GM12878 (cell line): ENCODE measurements around the gene VSTM4.

ENCODE experiments used
- CBX5 ChIP-seq: sonication (generic); IDR thresholded peaks from 2 replicates; pipeline ENCODE4 v1.6.1; 2016; ENCODE audit warnings: low read depth, moderate library complexity, mild to moderate bottlenecking, inconsistent platforms
- CHD4 ChIP-seq: fragments of 200-600 bp; sonication (generic); IDR thresholded peaks from 2 replicates; pipeline ENCODE4 v1.6.1; 2016; ENCODE audit warnings: mild to moderate bottlenecking
- CTCF ChIP-seq, 3 experiments: IDR thresholded peaks in 2 of 3; conservative IDR thresholded peaks in 1 of 3; 2 replicates each; pipeline ENCODE4 v1.5.1; 2011; ENCODE audit warnings: low read depth in 3 of 3, low read length in 3 of 3, mild to moderate bottlenecking in 3 of 3, control low read depth in 2 of 3, moderate library complexity in 2 of 3, inconsistent platforms in 1 of 3, mixed read lengths in 1 of 3; ENCODE audit not compliant: control insufficient read depth in 2 of 3, insufficient read depth in 1 of 3; ENCODE audit errors: extremely low read depth in 1 of 3
- E2F4 ChIP-seq: IDR thresholded peaks from 2 replicates; pipeline ENCODE4 v1.6.1; 2012; ENCODE audit warnings: low read depth, low read length, improper control_type of control experiment
- ELK1 ChIP-seq: IDR thresholded peaks from 2 replicates; pipeline ENCODE4 v1.6.1; 2012; ENCODE audit warnings: low read depth, low read length, improper control_type of control experiment
- HDAC2 ChIP-seq: fragments of 200-600 bp; sonication (generic); IDR thresholded peaks from 2 replicates; pipeline ENCODE4 v1.6.1; 2017
- MAX ChIP-seq: IDR thresholded peaks from 2 replicates; pipeline ENCODE4 v1.6.1; 2012; ENCODE audit warnings: low read depth, low read length, improper control_type of control experiment
- POLR2A ChIP-seq: IDR thresholded peaks from 2 replicates; pipeline ENCODE4 v1.6.1; 2011; ENCODE audit warnings: low read depth, mild to moderate bottlenecking, low read length
- POLR2AphosphoS5 ChIP-seq: IDR thresholded peaks from 2 replicates; pipeline ENCODE4 v1.6.1; 2011; ENCODE audit warnings: mild to moderate bottlenecking, low read length, inconsistent platforms
- RAD21 ChIP-seq: IDR thresholded peaks from 2 replicates; pipeline ENCODE4 v1.6.1; 2011; ENCODE audit warnings: mild to moderate bottlenecking, low read depth, low read length, moderate library complexity; ENCODE audit not compliant: insufficient read depth
- RUNX3 ChIP-seq: IDR thresholded peaks from 2 replicates; pipeline ENCODE4 v1.6.1; 2012; ENCODE audit warnings: low read length, inconsistent platforms
- TF ChIP-seq, protein P1 (sequence below): fragments of 450-650 bp; IDR thresholded peaks from 2 replicates; pipeline ENCODE4 v1.6.1; 2017; ENCODE audit warnings: mild to moderate bottlenecking, moderate library complexity

GRCh38 chr10:49053998-49054692 is 61.2 kb downstream of the VSTM4 start:
- TF ChIP-seq HDAC2, result no peak
- no peak for TF ChIP-seq ELK1
- no peak for TF ChIP-seq CTCF (IDR thresholded peaks at IDR 0.05 in 2 of 3, conservative IDR thresholded peaks at IDR 0.05 in 1 of 3; ENCODE audit: control insufficient read depth in 2 of 3, extremely low read depth in 1 of 3, insufficient read depth in 1 of 3, low read depth in 3 of 3, low read length in 3 of 3)
- TF ChIP-seq POLR2AphosphoS5, result no peak
- TF ChIP-seq CBX5, result no peak
- TF ChIP-seq POLR2A, result no peak
- no peak for TF ChIP-seq RUNX3
- TF ChIP-seq, protein P1, sequence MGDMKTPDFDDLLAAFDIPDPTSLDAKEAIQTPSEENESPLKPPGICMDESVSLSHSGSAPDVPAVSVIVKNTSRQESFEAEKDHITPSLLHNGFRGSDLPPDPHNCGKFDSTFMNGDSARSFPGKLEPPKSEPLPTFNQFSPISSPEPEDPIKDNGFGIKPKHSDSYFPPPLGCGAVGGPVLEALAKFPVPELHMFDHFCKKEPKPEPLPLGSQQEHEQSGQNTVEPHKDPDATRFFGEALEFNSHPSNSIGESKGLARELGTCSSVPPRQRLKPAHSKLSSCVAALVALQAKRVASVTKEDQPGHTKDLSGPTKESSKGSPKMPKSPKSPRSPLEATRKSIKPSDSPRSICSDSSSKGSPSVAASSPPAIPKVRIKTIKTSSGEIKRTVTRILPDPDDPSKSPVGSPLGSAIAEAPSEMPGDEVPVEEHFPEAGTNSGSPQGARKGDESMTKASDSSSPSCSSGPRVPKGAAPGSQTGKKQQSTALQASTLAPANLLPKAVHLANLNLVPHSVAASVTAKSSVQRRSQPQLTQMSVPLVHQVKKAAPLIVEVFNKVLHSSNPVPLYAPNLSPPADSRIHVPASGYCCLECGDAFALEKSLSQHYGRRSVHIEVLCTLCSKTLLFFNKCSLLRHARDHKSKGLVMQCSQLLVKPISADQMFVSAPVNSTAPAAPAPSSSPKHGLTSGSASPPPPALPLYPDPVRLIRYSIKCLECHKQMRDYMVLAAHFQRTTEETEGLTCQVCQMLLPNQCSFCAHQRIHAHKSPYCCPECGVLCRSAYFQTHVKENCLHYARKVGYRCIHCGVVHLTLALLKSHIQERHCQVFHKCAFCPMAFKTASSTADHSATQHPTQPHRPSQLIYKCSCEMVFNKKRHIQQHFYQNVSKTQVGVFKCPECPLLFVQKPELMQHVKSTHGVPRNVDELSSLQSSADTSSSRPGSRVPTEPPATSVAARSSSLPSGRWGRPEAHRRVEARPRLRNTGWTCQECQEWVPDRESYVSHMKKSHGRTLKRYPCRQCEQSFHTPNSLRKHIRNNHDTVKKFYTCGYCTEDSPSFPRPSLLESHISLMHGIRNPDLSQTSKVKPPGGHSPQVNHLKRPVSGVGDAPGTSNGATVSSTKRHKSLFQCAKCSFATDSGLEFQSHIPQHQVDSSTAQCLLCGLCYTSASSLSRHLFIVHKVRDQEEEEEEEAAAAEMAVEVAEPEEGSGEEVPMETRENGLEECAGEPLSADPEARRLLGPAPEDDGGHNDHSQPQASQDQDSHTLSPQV, result no peak
- no peak for TF ChIP-seq CHD4
- no peak for TF ChIP-seq RAD21
- no peak for TF ChIP-seq MAX
- TF ChIP-seq E2F4, result no peak
